Fibroblast of skin of back (primary cell): Measurements from ENCODE around the gene HLA-E.
"Not testable (repeated sequence)": the region's sequence is repeated elsewhere in the genome, so short reads cannot be mapped to it uniquely, and the experiment has no call there.

ENCODE experiments used
- DNase-seq: peaks from one replicate; pipeline ENCODE4 v3.0.0-alpha.2; 2013

Gene HLA-E

DNA sequence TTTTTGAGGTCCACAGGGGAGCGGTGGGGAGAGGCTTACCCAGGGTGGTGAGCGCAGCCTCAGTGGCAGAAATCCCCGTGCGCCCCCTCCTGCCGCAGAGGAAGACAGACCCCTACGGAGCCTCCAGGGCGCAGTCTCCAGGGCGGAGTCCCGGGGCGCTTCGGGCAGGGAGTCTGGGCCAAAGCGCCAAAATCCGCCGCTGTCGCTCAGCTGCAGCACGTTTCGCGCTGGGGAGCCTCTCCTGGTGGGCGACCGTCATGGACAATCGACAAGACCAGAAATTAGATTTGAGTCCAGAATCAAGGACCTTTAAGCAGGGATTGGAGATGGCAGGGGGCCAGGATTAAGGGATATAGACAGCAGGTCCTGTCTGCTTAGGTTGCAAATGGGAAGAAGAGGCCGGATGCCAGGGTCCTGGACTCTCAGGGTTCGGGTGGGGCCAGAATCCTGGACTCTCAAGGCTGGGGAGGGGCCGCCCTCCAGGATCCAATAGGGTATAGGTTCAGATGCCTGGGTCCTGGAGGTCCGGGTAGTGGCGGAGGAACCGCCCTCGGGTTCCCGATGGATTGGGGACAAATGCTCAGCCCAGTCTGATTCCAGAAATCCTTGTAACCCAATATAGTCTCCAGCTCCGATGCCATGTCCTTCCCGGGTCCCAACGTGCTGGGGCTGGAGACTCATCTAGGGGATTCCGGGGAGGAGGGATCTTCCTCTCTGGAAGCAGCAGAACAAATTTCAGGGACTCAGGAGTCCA lies 7.9 kb upstream of the HLA-E start:
- no peak for DNase-seq

DNA sequence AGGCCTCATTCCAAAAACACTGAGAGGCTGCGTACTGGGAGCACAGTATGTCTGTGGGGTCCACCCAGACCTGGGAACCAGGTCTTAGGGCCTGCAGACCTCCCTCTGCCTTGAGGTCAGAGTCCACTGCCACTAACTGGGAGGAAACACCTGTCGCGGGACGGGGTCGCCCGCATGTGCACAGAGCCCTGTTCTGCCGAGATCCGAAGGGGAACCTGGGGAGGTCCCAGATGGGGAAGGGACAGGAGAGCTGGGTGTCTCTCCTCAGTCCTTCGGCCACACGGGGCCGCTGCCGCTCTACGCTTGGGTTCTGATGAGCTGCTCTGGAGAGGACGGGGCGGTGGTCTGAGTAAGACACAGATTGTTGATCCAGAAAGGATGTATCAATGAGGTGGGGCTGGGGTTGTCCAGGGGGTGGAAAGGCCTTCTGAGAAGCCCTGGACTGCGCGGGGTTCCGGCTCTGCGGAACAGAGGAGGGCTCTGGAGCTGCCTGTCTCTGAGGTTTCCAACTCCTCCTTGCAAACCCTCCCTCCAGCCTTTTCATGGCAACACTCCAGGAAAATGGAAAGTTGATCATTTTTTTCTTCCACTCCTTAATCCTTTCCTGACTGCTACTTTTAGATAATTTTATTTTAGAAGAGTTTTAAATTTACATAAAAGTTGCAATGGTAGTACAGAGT lies 7.2 kb upstream of the HLA-E start:
- DNase-seq, result peak; percentile 65

DNA sequence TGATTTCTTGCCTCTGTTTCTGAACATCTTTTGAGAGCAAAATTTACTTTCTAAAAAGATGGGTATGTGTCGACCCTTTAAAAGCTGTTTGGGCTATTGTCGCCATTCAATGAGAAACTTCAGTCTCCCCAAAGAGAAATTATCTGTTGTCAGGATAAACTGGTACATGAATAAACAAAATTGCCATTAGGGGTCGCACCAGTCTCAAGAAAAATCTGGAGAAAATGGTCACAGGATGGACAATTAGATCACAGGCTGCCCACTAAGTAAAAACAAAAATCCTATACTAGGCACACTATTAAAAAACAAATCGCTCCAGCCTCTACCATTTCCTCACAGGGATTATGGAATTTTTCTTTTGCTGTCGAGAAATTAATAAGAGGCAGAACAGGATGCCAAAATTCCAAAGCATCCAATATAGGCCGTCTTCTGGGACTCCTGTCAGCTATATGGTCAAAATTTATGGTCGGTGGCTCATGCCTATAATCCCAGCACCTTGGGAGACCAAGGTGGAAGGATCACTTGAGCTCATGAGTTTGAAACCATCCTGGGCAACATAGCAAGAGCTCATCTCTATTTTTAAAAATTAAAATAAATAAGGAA lies 5.5 kb upstream of the HLA-E start:
- peak; percentile 66 for DNase-seq

DNA sequence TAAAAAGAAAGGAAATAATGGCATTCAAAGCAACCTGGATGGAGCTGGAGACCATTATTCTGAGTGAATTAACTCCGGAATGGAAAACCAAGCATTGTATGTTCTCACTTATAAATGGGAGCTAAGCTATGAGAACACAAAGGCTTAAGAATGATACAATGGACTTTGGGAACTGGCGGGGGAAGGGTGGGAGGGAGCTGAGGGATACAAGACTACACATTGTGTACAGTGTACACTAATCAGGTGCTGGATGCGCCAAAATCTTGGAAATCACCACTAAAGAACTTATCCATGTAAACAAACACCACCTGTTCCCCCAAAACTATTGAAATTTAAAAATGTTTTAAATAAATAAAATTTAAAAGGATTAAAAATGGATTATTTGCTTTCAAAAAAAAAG lies 4.1 kb upstream of the HLA-E start:
- no peak for DNase-seq

DNA sequence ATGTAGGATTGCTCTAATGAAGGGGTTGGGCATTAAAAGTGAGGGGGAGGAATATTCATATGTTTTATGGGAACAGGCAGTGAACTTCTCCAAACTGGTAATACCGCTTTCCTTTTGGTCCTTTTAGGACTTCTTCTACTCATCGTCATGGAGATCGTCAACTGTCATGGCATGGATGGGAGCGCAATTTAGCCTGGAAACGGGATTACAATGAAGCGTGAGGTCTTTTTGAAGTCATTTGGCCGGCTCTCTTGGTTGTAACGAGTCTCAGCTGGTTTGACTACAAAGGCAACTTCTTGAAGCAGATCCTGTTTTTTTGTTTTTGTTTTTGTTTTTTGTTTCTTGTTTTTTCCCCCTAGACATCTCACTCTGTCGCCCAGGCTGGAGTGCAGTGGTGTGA lies 1.4 kb upstream of the HLA-E start:
- DNase-seq, result no peak

DNA sequence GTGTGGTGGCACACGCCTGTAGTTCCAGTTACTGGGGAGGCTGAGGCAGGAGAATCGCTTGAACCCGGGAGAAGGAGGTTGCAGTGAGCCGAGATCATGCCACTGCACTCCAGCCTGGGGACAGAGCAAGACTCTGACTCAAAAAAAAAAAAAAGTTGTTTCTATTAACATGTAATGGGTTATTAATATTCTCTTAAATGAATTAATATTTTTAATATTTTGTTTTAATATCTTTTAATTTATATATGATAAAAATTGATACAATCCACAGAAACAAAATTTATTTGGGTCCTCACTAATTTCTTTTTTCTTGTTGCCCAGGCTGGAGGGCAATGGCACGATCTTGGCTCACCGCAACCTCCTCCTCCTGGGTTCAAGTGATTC lies 620 bp upstream of the HLA-E start:
- not testable (repeated sequence) for DNase-seq

DNA sequence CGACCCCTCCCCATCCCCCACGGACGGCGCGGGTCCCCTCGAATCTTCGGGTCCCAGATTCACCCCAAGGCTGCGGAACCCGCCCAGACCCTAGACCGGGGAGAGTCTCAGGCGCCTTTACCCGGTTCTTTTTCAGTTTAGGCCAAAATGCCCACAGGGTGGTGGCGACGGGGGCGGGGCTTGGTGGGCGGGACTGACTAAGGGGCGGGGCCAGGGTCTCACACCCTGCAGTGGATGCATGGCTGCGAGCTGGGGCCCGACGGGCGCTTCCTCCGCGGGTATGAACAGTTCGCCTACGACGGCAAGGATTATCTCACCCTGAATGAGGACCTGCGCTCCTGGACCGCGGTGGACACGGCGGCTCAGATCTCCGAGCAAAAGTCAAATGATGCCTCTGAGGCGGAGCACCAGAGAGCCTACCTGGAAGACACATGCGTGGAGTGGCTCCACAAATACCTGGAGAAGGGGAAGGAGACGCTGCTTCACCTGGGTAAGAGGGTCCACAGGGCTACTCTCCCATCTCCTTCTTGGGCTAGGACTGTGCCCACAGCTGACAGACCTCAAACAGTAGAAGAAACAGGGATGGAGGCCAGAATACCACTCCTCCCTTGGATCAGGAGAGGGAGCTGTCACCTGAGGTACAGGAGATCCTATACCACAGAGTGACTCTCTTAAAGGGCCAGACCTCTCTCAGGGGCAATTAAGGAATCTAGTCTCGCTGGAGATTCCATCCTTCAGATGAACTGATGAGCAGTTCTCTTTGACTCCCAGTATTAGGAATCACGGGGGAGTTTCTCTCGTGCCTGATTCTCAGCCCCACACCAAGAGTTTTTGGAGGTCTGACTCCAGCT lies 942 bp downstream of the HLA-E start:
- DNase-seq, result peak; percentile 59

DNA sequence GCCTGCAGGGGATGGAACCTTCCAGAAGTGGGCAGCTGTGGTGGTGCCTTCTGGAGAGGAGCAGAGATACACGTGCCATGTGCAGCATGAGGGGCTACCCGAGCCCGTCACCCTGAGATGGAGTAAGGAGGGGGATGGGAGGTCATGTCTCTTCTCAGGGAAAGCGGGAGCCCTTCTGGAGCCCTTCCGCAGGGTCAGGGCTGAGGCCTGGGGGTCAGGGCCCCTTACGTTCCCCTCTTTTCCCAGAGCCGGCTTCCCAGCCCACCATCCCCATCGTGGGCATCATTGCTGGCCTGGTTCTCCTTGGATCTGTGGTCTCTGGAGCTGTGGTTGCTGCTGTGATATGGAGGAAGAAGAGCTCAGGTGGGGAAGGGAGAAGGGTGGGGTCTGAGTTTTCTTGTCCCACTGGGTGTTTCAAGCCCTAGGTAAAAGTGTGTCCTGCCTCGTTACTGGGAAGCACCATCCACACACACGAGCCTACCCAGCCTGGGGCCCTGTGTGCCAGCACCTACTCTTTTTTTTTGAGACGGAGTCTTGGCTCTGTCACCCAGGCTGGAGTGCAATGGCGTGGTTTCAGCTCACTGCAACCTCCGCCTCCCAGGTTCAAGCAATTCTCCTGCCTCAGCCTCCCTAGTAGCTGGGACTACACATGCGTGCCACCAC lies 2.1 kb downstream of the HLA-E start:
- not testable (repeated sequence) for DNase-seq

DNA sequence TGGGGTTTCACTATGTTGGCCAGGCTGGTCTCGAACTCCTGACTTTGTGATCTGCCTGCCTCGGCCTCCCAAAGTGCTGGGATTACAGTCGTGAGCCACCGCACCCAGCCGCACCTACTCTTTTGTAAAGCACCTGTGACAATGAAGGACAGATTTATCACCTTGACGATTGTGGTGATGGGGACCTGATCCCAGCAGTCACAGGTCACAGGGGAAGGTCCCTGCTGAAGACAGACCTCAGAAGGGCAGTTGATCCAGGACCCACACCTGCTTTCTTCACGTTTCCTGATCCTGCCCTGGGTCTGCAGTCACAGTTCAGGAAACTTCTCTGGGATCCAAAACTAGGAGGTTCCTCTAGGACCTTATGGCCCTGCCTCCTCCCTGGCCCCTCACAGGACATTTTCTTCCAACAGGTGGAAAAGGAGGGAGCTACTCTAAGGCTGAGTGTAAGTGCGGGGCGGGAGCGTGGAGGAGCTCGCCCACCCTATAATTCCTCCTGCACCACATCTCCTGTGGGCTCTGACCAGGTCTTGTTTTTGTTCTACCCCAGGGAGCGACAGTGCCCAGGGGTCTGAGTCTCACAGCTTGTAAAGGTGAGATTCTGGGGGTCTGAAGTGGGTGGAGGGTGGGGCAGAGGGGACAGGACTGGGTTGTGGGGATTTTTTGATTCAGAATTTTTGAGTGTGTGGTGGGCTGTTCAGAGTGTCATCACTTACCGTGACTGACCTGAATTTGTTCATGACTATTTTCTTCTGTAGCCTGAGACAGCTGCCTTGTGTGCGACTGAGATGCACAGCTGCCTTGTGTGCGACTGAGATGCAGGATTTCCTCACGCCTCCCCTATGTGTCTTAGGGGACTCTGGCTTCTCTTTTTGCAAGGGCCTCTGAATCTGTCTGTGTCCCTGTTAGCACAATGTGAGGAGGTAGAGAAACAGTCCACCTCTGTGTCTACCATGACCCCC lies 3.0 kb downstream of the HLA-E start:
- no peak for DNase-seq

DNA sequence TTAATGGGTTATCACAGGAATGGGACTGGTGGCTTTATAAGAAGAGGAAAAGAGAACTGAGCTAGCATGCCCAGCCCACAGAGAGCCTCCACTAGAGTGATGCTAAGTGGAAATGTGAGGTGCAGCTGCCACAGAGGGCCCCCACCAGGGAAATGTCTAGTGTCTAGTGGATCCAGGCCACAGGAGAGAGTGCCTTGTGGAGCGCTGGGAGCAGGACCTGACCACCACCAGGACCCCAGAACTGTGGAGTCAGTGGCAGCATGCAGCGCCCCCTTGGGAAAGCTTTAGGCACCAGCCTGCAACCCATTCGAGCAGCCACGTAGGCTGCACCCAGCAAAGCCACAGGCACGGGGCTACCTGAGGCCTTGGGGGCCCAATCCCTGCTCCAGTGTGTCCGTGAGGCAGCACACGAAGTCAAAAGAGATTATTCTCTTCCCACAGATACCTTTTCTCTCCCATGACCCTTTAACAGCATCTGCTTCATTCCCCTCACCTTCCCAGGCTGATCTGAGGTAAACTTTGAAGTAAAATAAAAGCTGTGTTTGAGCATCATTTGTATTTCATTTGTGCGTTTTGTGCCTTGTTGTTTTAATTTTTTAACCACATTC lies 4.4 kb downstream of the HLA-E start:
- no peak for DNase-seq

DNA sequence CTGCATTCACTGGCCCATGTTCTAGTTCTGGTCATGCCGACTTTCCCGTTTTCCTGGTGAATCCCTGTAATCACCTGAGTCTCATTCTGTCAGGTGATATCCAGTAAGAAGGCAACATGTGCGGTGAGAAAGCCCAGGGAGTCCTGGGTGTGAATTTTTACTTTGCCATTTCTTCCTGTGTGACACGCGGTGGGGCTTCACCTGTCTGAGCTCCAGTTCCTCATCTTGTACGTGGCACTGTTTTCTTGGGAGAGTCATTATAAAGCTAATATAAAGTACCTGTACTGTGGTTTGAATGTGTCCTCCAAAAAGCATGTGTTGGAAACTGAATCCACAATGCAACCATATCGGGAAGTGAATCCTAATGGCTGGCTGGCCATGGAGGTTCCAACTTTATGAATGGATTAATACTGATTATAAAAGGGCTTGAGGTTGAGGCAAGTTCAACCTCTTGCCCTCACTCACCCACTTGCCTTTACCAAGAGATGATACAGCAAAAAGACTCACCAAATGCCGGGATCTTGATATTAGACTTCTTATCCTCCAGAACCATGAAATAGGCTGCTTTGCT lies 5.1 kb downstream of the HLA-E start:
- no peak for DNase-seq

DNA sequence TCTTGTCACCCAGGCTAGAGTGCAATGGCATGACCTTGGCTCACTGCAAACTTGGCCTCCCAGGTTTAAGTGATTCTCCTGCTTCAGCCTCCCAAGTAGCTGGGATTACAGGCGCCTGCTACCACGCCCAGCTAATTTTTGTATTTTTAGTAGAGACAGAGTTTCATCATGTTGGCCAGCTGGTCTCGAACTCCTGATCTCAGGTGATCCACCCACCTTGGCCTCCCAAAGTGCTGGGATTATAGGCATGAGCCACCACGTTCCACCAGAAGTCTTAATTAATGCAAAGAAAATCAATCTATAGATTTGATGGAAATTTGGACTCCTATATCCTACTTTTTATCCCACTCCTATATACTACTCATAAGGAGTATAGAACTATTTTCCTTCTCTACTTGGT lies 5.8 kb downstream of the HLA-E start:
- not testable (repeated sequence) for DNase-seq

DNA sequence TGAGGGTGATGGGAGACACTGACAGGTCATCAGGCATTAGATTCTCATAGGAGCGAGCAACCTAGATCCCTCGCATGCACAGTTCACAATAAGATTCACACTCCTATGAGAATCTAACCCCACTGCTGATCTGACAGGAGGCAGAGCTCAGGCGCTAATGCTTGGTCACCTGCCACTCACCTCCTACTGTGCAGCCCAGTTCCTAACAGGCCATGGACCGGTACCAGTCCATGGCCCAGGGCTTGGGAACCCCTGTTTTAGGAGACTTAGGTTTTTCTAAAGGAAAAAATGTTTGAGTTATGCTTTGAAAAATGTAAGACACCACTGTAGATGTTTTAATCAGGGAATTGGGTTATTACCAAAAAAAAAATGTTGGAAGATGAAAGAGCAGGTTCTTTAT lies 6.7 kb downstream of the HLA-E start:
- DNase-seq, result no peak

DNA sequence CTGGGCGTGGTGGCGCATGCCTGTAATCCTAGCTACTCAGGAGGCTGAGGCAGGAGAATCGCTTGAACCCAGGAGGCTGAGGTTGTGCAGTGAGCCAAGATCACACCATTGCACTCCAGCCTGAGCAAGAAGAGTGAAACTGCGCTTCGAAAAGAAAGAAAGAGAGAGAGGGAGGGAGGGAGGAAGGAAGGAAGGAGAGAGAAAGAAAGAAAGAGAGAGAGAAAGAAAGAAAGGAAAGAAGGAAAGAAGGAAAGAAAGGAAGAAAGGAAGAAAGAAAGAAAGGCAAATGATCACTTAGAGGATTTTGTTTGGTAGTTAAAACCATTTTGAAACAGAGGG lies 7.9 kb downstream of the HLA-E start:
- not testable (repeated sequence) for DNase-seq

DNA sequence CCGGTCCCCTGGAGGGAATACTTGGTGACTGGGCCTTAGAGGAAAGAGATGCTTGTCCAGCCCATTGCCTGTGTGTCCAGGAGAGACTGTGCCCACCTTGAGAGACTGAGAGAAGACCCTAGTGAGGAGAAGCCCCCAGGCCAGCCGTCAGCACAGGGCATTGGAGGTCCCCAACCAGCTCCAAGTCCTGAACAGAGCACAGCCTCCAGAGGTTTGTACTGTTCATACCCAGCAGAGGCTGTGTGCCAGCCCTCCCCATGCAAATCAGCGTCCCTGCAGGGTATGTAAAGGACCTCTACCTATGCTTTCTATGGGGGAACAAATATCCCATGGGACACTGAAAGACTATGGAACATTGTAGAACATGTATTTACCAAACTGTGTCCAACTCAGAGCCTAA lies 8.4 kb downstream of the HLA-E start:
- DNase-seq, result no peak

DNA sequence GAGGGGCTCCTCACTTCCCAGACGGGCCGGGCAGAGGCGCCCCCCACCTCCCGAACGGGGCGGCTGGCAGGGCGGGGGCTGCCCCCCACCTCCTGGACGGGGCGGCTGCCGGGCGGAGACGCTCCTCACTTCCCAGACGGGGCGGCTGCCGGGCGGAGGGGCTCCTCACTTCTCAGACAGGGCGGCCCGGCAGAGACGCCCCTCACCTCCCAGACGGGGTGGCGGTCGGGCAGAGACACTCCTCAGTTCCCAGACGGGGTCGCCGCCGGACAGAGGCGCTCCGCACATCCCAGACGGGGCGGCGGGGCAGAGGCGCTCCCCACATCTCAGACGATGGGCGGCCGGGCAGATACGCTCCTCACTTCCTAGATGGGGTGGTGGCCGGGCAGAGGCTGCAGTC lies 9.4 kb downstream of the HLA-E start:
- not testable (repeated sequence) for DNase-seq

DNA sequence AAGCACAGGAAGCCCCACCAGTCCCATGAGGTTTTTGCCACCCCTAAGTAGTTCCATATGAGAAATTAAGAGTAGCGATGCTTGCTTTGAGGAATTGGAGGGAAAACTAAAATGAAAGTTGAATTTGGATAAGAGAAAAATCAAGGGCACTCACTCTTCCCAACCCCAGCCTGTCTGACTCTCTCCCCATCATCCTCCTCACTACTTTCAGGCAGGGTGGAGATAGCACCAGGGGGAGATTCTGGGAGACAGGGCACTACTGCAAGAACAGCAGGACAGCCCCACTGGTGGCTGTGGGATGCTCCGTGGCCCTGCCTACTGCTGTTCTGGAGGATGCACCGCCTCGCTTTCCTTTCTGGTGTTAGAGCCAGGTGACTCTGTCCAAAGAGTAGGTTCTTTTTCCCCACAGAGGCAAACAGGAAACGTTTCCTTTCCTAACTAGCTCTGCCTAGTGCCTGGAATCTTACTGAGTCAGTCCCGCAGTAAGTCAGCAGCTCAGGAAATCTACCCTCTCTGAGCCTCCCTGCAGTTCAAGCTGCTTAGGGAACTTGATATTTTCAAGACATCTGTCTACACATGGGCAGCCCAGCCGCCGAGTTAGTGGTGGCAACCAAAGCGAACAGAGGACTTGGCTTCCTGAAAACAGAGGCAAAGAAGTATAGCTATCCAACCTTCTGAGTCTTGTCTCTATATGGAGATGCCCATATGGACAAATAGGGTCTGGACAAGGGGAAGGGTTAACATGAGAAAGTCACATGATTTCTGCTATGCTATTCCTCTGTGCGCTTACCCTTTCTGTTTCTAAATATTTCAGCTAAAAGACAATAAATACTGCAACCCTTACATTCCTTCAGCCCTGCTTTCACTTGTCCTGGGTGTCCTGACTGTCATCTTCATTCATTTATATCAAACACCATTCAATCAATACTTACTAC lies 11.4 kb downstream of the HLA-E start:
- DNase-seq, result peak; percentile 47

DNA sequence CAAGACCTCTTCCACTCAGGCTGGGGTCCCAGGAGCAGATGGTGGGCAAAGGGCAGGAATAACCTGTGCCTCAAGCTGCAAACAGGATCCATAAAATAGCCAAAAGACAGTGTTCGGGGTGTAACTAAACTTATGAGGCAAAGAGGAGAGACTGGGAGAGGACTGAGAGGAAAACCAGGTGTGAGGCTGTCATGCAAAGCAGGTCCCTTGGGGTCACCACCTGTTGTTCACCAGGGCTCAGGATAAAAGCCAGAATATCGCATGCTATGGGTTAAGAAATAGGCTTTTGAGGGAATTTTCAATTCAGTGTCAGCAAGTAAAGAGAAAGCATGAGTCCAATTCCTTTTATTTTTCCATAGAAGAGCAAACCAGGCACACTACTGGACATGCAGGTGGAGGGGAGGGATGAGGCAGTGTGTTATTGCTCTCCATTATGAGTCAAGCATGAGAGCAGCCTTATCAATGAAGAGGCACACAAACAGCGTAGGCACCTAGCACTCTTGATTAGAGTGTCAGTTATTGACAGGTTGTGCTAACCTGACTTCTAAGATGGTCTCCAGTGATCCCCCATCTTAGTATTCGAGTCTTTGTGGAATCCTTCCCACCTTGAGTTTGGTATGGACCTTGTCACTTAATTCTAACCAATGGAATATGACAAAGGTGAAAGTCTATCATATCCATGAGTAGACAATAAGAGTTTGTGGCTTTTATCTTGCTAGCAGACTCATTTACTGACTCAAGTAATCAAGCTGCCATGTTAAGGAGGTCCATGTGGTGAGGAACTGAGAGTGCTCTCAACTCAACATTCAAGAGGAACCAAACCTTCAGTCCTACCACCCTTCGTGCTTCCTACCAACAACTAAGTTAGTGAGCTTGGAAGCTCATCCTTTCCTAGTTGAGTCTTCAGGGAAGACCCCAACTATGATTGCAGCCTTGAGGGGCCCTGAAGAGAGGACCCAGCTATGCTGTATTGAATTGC lies 18.8 kb downstream of the HLA-E start:
- DNase-seq, result no peak
